ENCODE measurements around the gene LINGO4. TPM values are rescaled to one million over a fixed set of nuclear protein-coding genes. Genes with fewer than 3 reads are reported as not detected.

The LINGO4 gene
- polyA plus RNA-seq, 1 donor (not counting 4 experiments of a cell fraction or from before 2014, with no cell fraction given): not detected

DNA sequence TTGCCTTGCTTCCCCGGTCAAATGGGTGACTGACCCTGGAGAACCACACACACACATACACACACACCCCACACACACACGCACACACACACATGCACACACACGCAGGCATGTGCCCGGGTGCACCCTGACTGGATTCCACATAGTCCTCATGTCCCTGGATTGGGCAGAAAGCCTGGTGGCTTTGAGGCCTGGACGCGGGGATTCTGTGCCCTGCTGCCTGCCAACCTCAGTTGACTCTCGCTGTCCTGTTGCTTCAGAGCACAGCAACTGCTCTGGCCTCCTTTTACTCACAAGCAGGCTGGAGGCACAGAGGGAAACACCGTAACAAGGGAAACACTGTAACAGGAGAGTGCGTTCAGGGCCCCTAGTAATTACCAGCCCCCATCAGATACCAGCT, 20.0 kb upstream of the LINGO4 start:
- Histone ChIP-seq H3K27ac (ENCODE audit: control insufficient read depth, insufficient read depth, low read length) (no peak overlapping the region), H3K4me3 (ENCODE audit: control insufficient read depth in 2 of 3, extremely low read depth in 1 of 3, insufficient read depth in 2 of 3, low read depth in 1 of 3, low read length in 3 of 3) (no peak overlapping the region), H2AFZ (ENCODE audit: control insufficient read depth, low read length) (no peak overlapping the region), H3K79me2 (ENCODE audit: control insufficient read depth, insufficient read depth, low read length) (no peaks in the 10 kb centered on the region), H3K9ac (ENCODE audit: control insufficient read depth, extremely low read depth, insufficient read depth, low read length) (no peak overlapping the region), H3K36me3 (ENCODE audit: control insufficient read depth in 2 of 2, extremely low read depth in 1 of 2, insufficient read depth in 2 of 2, low read length in 2 of 2) (no peaks in the 10 kb centered on the region), H3K4me1 (ENCODE audit: control insufficient read depth, extremely low read depth, insufficient read depth, low read length) (peaks cover 16% of the 10 kb centered on the region), H3K27me3 (ENCODE audit: control insufficient read depth, extremely low read depth, insufficient read depth, low read length) (no peaks in the 10 kb centered on the region), H3K4me2 (ENCODE audit: control insufficient read depth, extremely low read depth, insufficient read depth, low read depth, low read length) (no peak overlapping the region), H3K9me3 (ENCODE audit: control insufficient read depth, low read depth, low read length) (no peaks in the 10 kb centered on the region), H3K9me1 (ENCODE audit: control insufficient read depth, extremely low read depth, insufficient read depth, low read length) (no peaks in the 10 kb centered on the region), H4K20me1 (ENCODE audit: control insufficient read depth, extremely low read depth, insufficient read depth, low read length) (no peaks in the 10 kb centered on the region)
- no peak for FAIRE-seq
- no peak for DNase-seq (ENCODE audit: low read depth, low spot score)
- TF ChIP-seq, protein P1, sequence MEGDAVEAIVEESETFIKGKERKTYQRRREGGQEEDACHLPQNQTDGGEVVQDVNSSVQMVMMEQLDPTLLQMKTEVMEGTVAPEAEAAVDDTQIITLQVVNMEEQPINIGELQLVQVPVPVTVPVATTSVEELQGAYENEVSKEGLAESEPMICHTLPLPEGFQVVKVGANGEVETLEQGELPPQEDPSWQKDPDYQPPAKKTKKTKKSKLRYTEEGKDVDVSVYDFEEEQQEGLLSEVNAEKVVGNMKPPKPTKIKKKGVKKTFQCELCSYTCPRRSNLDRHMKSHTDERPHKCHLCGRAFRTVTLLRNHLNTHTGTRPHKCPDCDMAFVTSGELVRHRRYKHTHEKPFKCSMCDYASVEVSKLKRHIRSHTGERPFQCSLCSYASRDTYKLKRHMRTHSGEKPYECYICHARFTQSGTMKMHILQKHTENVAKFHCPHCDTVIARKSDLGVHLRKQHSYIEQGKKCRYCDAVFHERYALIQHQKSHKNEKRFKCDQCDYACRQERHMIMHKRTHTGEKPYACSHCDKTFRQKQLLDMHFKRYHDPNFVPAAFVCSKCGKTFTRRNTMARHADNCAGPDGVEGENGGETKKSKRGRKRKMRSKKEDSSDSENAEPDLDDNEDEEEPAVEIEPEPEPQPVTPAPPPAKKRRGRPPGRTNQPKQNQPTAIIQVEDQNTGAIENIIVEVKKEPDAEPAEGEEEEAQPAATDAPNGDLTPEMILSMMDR (optimal IDR thresholded peaks at IDR 0.05 in 1 of 3, IDR thresholded peaks at IDR 0.05 in 1 of 3, conservative IDR thresholded peaks at IDR 0.05 in 1 of 3; ENCODE audit: extremely low read depth in 1 of 3, insufficient read depth in 2 of 3, low read length in 3 of 3): no peak
- no peak for TF ChIP-seq EZH2 (IDR thresholded peaks at IDR 0.05; ENCODE audit: low read length)
- dilution Hi-C loops (cut with MboI; ENCODE audit: extremely low pct_ligation_motif_present, low sequenced_read_pairs): no loop called here

DNA sequence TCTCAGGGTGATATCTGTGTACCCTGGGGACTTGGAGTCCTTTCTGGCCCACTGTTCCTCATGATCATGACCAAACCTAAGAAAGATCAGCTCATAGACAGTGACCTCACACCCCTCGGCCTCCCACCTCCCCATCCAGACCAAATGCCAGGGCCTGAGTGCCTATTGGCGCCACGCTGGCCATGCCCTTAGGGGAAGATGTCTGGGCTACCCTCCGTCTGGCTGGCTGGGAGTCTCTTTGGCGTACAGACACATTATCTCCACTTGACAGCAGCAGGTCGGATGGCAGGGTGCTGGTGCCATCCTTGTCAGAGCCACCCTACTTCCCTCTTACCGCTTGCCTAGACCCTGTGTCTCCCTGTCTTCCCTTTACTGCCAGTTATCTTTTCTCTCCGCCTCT, 18.0 kb upstream of the LINGO4 start:
- no peaks in the 10 kb centered on the region for H3K9me1 ChIP-seq (ENCODE audit: control insufficient read depth, extremely low read depth, insufficient read depth, low read length)
- H3K4me3 ChIP-seq (ENCODE audit: control insufficient read depth in 2 of 3, extremely low read depth in 1 of 3, insufficient read depth in 2 of 3, low read depth in 1 of 3, low read length in 3 of 3): no peak overlapping the region
- H3K4me2 ChIP-seq (ENCODE audit: control insufficient read depth, extremely low read depth, insufficient read depth, low read depth, low read length): no peak overlapping the region
- peaks cover 9% of the 10 kb centered on the region for H3K4me1 ChIP-seq (ENCODE audit: control insufficient read depth, extremely low read depth, insufficient read depth, low read length)
- no peaks in the 10 kb centered on the region for H3K9me3 ChIP-seq (ENCODE audit: control insufficient read depth, low read depth, low read length)
- no peak overlapping the region for H3K9ac ChIP-seq (ENCODE audit: control insufficient read depth, extremely low read depth, insufficient read depth, low read length)
- H3K27ac ChIP-seq (ENCODE audit: control insufficient read depth, insufficient read depth, low read length): no peak overlapping the region
- TF ChIP-seq, protein P1 (optimal IDR thresholded peaks at IDR 0.05 in 1 of 3, IDR thresholded peaks at IDR 0.05 in 1 of 3, conservative IDR thresholded peaks at IDR 0.05 in 1 of 3; ENCODE audit: extremely low read depth in 1 of 3, insufficient read depth in 2 of 3, low read length in 3 of 3): no peak
- TF ChIP-seq EZH2 (IDR thresholded peaks at IDR 0.05; ENCODE audit: low read length): no peak
- dilution Hi-C loops (cut with MboI; ENCODE audit: extremely low pct_ligation_motif_present, low sequenced_read_pairs): no loop called here
- FAIRE-seq (no peak), DNase-seq (ENCODE audit: low read depth, low spot score) (no peak)
- H4K20me1 ChIP-seq (ENCODE audit: control insufficient read depth, extremely low read depth, insufficient read depth, low read length): no peaks in the 10 kb centered on the region
- no peaks in the 10 kb centered on the region for H3K79me2 ChIP-seq (ENCODE audit: control insufficient read depth, insufficient read depth, low read length)
- no peak overlapping the region for H2AFZ ChIP-seq (ENCODE audit: control insufficient read depth, low read length)
- no peaks in the 10 kb centered on the region for H3K36me3 ChIP-seq (ENCODE audit: control insufficient read depth in 2 of 2, extremely low read depth in 1 of 2, insufficient read depth in 2 of 2, low read length in 2 of 2)
- H3K27me3 ChIP-seq (ENCODE audit: control insufficient read depth, extremely low read depth, insufficient read depth, low read length): no peaks in the 10 kb centered on the region

Data from keratinocyte (primary cell).